Natural killer cell (primary cell): ENCODE results near the gene CHSY1. TPM values are rescaled to one million over a fixed set of nuclear protein-coding genes. Genes with fewer than 3 reads are reported as not detected.

ENCODE experiments used
- ATAC-seq, 3 donors: fragments of 150-1000 bp in 2 of 3; fragments of 200-7000 bp in 1 of 3; cut with Tn5 transposase; 1 replicate in 1 of 3; 2 replicates in 2 of 3; pipeline ENCODE4 v1.10.0; 2021; ENCODE audit warnings: mild to moderate bottlenecking in 2 of 3, moderate library complexity in 2 of 3
- DNase-seq, 2 donors: peaks; one replicate each; pipeline versions ENCODE4 v3.0.0 to v3.0.0-alpha.2; 2013 to 2021; ENCODE audit warnings: mixed read lengths in 1 of 2
- H3K27ac ChIP-seq: one replicate; pipeline ENCODE4 v1.5.1; 2013; ENCODE audit warnings: mild to moderate bottlenecking, low read length
- H3K27me3 ChIP-seq: one replicate; pipeline ENCODE4 v1.6.1; 2013; ENCODE audit warnings: low read length; ENCODE audit not compliant: control insufficient read depth, insufficient read depth
- H3K36me3 ChIP-seq: one replicate; pipeline ENCODE4 v1.6.1; 2013; ENCODE audit warnings: low read length; ENCODE audit not compliant: control insufficient read depth, insufficient read depth
- H3K4me1 ChIP-seq: one replicate; pipeline ENCODE4 v1.6.1; 2013; ENCODE audit warnings: low read length; ENCODE audit not compliant: control insufficient read depth, insufficient read depth
- H3K4me3 ChIP-seq: one replicate; pipeline ENCODE4 v1.5.1; 2013; ENCODE audit warnings: low read length
- H3K9me3 ChIP-seq: one replicate; pipeline ENCODE4 v1.6.1; 2013; ENCODE audit warnings: low read length; ENCODE audit not compliant: control insufficient read depth, insufficient read depth
- H3K27ac Mint-ChIP-seq, 2 donors: one replicate each; pipeline ENCODE4 v1.8.0; 2022; ENCODE audit warnings: mild to moderate bottlenecking in 2 of 2, mixed read lengths in 2 of 2, moderate library complexity in 1 of 2
- H3K27me3 Mint-ChIP-seq, 2 donors: one replicate each; pipeline ENCODE4 v1.8.0; 2022; ENCODE audit warnings: low read depth in 2 of 2, mixed read lengths in 2 of 2
- H3K36me3 Mint-ChIP-seq: one replicate; pipeline ENCODE4 v1.8.0; 2022; ENCODE audit warnings: mixed read lengths
- H3K4me1 Mint-ChIP-seq, 2 donors: one replicate each; pipeline ENCODE4 v1.8.0; 2022; ENCODE audit warnings: mixed read lengths in 2 of 2
- H3K4me3 Mint-ChIP-seq: one replicate; pipeline ENCODE4 v1.8.0; 2022; ENCODE audit warnings: mild to moderate bottlenecking, moderate library complexity, mixed read lengths
- H3K9me3 Mint-ChIP-seq, 2 donors: one replicate each; pipeline ENCODE4 v1.8.0; 2022; ENCODE audit warnings: mixed read lengths in 2 of 2
- CTCF ChIP-seq: fragments of 200-600 bp; IDR thresholded peaks from one replicate; pipeline ENCODE4 v1.8.0; 2022; ENCODE audit warnings: antibody characterized with exemption
- WGBS: methylation state at CpG from one replicate; pipeline ENCODE4 v1.1.7; 2013; ENCODE audit warnings: missing lambda C conversion rate; ENCODE audit not compliant: insufficient coverage; 5-methylcytosine and 5-hydroxymethylcytosine counted together
- intact Hi-C: fragments of 100-400 bp; cut with micrococcal nuclease; formaldehyde crosslinking; loops from one replicate; pipeline ENCODE4 v1.14.2; 2022
- total RNA-seq, 4 donors: library from RNA; stranded (reverse); fragments of 120-200 nt in 1 of 4; gene quantifications; one replicate each; pipeline versions ENCODE4 v1.2.3 to v1.2.4, GENCODE V29; 2013 to 2022

CHSY1 gene
- total RNA-seq, result 10 to 100 TPM; 21.1 to 32.5 (median 30.8) TPM
- 23.6 TPM for total RNA-seq (2013)

- Mint-ChIP-seq H3K27me3 (no peaks in the 10 kb centered on the region), H3K4me1 (peaks cover 32 to 39% of the 10 kb centered on the region in 2 donors), H3K9me3 (no peaks in the 10 kb centered on the region), H3K36me3 (no peaks in the 10 kb centered on the region), H3K4me3 (peak within 1 kb of the TSS; percentile 94), H3K27ac (peak within 1 kb of the TSS; percentile 78 to 88)
- Histone ChIP-seq H3K36me3 (no peaks in the 10 kb centered on the region), H3K4me3 (peak within 1 kb of the TSS; percentile 67), H3K27ac (peak within 1 kb of the TSS; percentile 28), H3K9me3 (no peaks in the 10 kb centered on the region), H3K4me1 (peaks cover 25% of the 10 kb centered on the region), H3K27me3 (no peaks in the 10 kb centered on the region)
- intact Hi-C loops, result no loop called here
- ATAC-seq, result peak; percentile 87 to 90 (median 87)
- WGBS, result 1% methylated on average over 108 of the region's 108 CpGs
- peak; percentile 91 to 92 for DNase-seq
- TF ChIP-seq CTCF, result no peak
Measured at GRCh38 chr15:101251830-101252820, at the start of gene CHSY1. CHSY1 (minus strand) TSS chr15:101252048; CDS start chr15:101251456, 592 bp downstream.

- H3K36me3 Mint-ChIP-seq, result no peaks in the 10 kb centered on the region
- H3K27ac ChIP-seq, result no peak overlapping the region
Measured at GRCh38 chr15:101296418-101297405, 44.9 kb upstream of the CHSY1 start.

GRCh38 chr15:101295607-101296161 lies 43.8 kb upstream of the CHSY1 start:
- DNase-seq (no peak), ATAC-seq (no peak)
- Mint-ChIP-seq H3K36me3 (no peaks in the 10 kb centered on the region), H3K27ac (peak overlapping the region; percentile 90 to 92), H3K27me3 (no peaks in the 10 kb centered on the region), H3K4me3 (peak overlapping the region; percentile 97), H3K4me1 (peaks cover 40 to 42% of the 10 kb centered on the region in 2 donors), H3K9me3 (no peaks in the 10 kb centered on the region)
- Histone ChIP-seq H3K36me3 (peaks cover 10% of the 10 kb centered on the region), H3K4me1 (peaks cover 20% of the 10 kb centered on the region), H3K4me3 (peak overlapping the region; percentile 99), H3K27ac (peak overlapping the region; percentile 97), H3K27me3 (no peaks in the 10 kb centered on the region), H3K9me3 (no peaks in the 10 kb centered on the region)
- 5% methylated on average over 20 of the region's 20 CpGs for WGBS
- no peak for TF ChIP-seq CTCF
- intact Hi-C loops, result loop anchor here (2.0 kb wide), 3 partner anchors 19 to 345 kb away; partner anchors contain the start of gene SELENOS

More at GRCh38 chr15:101296418-101297405, 44.9 kb upstream of the CHSY1 start:
- Histone ChIP-seq H3K4me1 (peaks cover 20% of the 10 kb centered on the region), H3K36me3 (peaks cover 5% of the 10 kb centered on the region), H3K4me3 (no peak overlapping the region), H3K9me3 (no peaks in the 10 kb centered on the region), H3K27me3 (no peaks in the 10 kb centered on the region)
- 100% methylated on average over 2 of the region's 9 CpGs for WGBS
- Mint-ChIP-seq H3K9me3 (no peaks in the 10 kb centered on the region), H3K27me3 (no peaks in the 10 kb centered on the region), H3K4me3 (peak overlapping the region; percentile 97), H3K4me1 (peaks cover 36 to 38% of the 10 kb centered on the region in 2 donors), H3K27ac (peak overlapping the region; percentile 90 to 92)
- DNase-seq, result no peak
- intact Hi-C loops, result no loop called here
- no peak for ATAC-seq
- no peak for TF ChIP-seq CTCF
